Naive B cell (primary cell): ENCODE data around the gene WNK2. TPM values are rescaled to one million over a fixed set of nuclear protein-coding genes. Genes with fewer than 3 reads are reported as not detected.
A peak's percentile ranks its signal among the peaks of the same experiment; 100 is the strongest.

ENCODE experiments used
- ATAC-seq, 2 donors: fragments of 150-1000 bp; cut with Tn5 transposase; 2 replicates each; pipeline ENCODE4 v1.10.0; 2021; ENCODE audit warnings: low read depth in 2 of 2, mild to moderate bottlenecking in 2 of 2, moderate library complexity in 2 of 2
- DNase-seq: peaks from one replicate; pipeline ENCODE4 v3.0.0; 2022
- H3K27ac Mint-ChIP-seq, 6 donors: one replicate each; pipeline ENCODE4 v1.8.0; 2020 to 2022; ENCODE audit warnings: mild to moderate bottlenecking in 6 of 6, mixed read lengths in 6 of 6, moderate library complexity in 5 of 6, inconsistent platforms in 2 of 6
- H3K27me3 Mint-ChIP-seq, 3 donors: one replicate each; pipeline ENCODE4 v1.8.0; 2021 to 2022; ENCODE audit warnings: mixed read lengths in 3 of 3, mild to moderate bottlenecking in 1 of 3
- H3K36me3 Mint-ChIP-seq, 2 donors: one replicate each; pipeline ENCODE4 v1.8.0; 2020 to 2022; ENCODE audit warnings: mixed read lengths in 2 of 2, inconsistent platforms in 1 of 2, mild to moderate bottlenecking in 1 of 2
- H3K4me1 Mint-ChIP-seq, 3 donors: one replicate each; pipeline ENCODE4 v1.8.0; 2020 to 2022; ENCODE audit warnings: mixed read lengths in 3 of 3, inconsistent platforms in 1 of 3, mild to moderate bottlenecking in 1 of 3, moderate library complexity in 1 of 3
- H3K4me3 Mint-ChIP-seq, 8 donors: one replicate each; pipeline ENCODE4 v1.8.0; 2020 to 2022; ENCODE audit warnings: mild to moderate bottlenecking in 8 of 8, mixed read lengths in 8 of 8, moderate library complexity in 8 of 8, inconsistent platforms in 2 of 8
- H3K9me3 Mint-ChIP-seq, 7 donors: one replicate each; pipeline ENCODE4 v1.8.0; 2020 to 2022; ENCODE audit warnings: mixed read lengths in 7 of 7, mild to moderate bottlenecking in 5 of 7, inconsistent platforms in 2 of 7, moderate library complexity in 1 of 7
- polyA plus RNA-seq, 6 donors: library from polyadenylated mRNA; unstranded; fragments of 300-500 nt; fragmentation: Illumina TruSeq; gene quantifications; one replicate each; pipeline ENCODE4 v1.2.3, GENCODE V29; 2021; ENCODE audit warnings: low read depth in 6 of 6

The WNK2 gene
- polyA plus RNA-seq, 6 donors from 2014 or later = not detected

DNA sequence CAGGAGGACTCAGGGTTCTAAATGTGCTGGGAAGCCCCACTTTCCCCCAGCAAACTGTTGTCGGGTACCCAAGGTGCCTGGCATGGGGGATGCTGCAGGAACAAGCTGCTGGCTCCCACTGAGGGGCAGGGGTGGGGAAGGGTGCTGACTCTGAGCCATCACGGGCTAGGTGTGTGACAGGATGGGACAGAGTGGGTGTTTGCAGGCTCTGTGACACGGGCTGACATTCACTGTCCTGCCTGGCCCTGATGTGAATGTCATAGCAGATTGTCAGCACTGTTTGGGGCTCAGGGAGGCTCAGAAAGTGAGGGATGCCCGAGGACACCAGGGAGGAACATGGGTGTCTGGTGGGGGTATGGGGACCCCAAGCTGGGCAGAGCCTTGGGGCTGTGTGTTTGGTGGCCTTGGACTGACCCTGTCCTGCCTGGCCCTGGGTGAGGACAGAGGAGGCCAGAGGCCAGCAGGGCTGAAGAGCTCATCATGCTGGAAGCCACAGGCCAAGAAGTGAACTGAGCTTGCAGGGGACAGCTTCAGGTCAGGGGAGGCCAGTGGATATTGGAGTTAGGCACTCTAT, 20.6 kb downstream of the WNK2 start:
- Mint-ChIP-seq H3K27me3 (peaks cover 0 to 13% (median 10%) of the 10 kb centered on the region in 3 donors), H3K4me3 (no peak overlapping the region), H3K27ac (peak overlapping the region in 1 of 6 donors; percentile 37), H3K9me3 (peaks cover 0 to 6% (median 0%) of the 10 kb centered on the region in 7 donors), H3K4me1 (peaks cover 0 to 12% (median 2%) of the 10 kb centered on the region in 3 donors), H3K36me3 (no peaks in the 10 kb centered on the region)
- DNase-seq (no peak), ATAC-seq (no peak)

- no peaks in the 10 kb centered on the region for H3K36me3 Mint-ChIP-seq
- ATAC-seq = no peak
Measured at GRCh38 chr9:93205045-93205768, 21.3 kb downstream of the WNK2 start.

GRCh38 chr9:93205896-93206575, 22.1 kb downstream of the WNK2 start:
- Mint-ChIP-seq H3K4me3 (no peak overlapping the region), H3K36me3 (no peaks in the 10 kb centered on the region), H3K27me3 (peaks cover 0 to 13% (median 10%) of the 10 kb centered on the region in 3 donors), H3K27ac (no peak overlapping the region), H3K4me1 (peaks cover 0 to 12% (median 2%) of the 10 kb centered on the region in 3 donors), H3K9me3 (peaks cover 0 to 6% (median 0%) of the 10 kb centered on the region in 7 donors)
- ATAC-seq (no peak), DNase-seq (no peak)

More at GRCh38 chr9:93205045-93205768, 21.3 kb downstream of the WNK2 start:
- Mint-ChIP-seq H3K4me1 (peaks cover 0 to 12% (median 2%) of the 10 kb centered on the region in 3 donors), H3K4me3 (no peak overlapping the region), H3K9me3 (peaks cover 0 to 6% (median 0%) of the 10 kb centered on the region in 7 donors), H3K27me3 (peaks cover 0 to 13% (median 10%) of the 10 kb centered on the region in 3 donors), H3K27ac (no peak overlapping the region)
- no peak for DNase-seq

GRCh38 chr9:93206576-93207155, 22.7 kb downstream of the WNK2 start:
- H3K27ac Mint-ChIP-seq = no peak overlapping the region

GRCh38 chr9:93207326-93207814, 23.4 kb downstream of the WNK2 start:
- no peak overlapping the region for H3K27ac Mint-ChIP-seq
- peaks cover 0 to 13% (median 10%) of the 10 kb centered on the region in 3 donors for H3K27me3 Mint-ChIP-seq
- ATAC-seq = no peak
- peaks cover 0 to 12% (median 2%) of the 10 kb centered on the region in 3 donors for H3K4me1 Mint-ChIP-seq
- H3K9me3 Mint-ChIP-seq = peaks cover 0 to 6% (median 0%) of the 10 kb centered on the region in 7 donors
- H3K4me3 Mint-ChIP-seq = no peak overlapping the region
- no peaks in the 10 kb centered on the region for H3K36me3 Mint-ChIP-seq
- DNase-seq = no peak

More at GRCh38 chr9:93206576-93207155, 22.7 kb downstream of the WNK2 start:
- ATAC-seq = no peak
- H3K27me3 Mint-ChIP-seq = peaks cover 0 to 13% (median 10%) of the 10 kb centered on the region in 3 donors
- H3K9me3 Mint-ChIP-seq = peaks cover 0 to 6% (median 0%) of the 10 kb centered on the region in 7 donors
- H3K4me3 Mint-ChIP-seq = no peak overlapping the region
- no peaks in the 10 kb centered on the region for H3K36me3 Mint-ChIP-seq
- DNase-seq = no peak
- peaks cover 0 to 12% (median 2%) of the 10 kb centered on the region in 3 donors for H3K4me1 Mint-ChIP-seq

DNA sequence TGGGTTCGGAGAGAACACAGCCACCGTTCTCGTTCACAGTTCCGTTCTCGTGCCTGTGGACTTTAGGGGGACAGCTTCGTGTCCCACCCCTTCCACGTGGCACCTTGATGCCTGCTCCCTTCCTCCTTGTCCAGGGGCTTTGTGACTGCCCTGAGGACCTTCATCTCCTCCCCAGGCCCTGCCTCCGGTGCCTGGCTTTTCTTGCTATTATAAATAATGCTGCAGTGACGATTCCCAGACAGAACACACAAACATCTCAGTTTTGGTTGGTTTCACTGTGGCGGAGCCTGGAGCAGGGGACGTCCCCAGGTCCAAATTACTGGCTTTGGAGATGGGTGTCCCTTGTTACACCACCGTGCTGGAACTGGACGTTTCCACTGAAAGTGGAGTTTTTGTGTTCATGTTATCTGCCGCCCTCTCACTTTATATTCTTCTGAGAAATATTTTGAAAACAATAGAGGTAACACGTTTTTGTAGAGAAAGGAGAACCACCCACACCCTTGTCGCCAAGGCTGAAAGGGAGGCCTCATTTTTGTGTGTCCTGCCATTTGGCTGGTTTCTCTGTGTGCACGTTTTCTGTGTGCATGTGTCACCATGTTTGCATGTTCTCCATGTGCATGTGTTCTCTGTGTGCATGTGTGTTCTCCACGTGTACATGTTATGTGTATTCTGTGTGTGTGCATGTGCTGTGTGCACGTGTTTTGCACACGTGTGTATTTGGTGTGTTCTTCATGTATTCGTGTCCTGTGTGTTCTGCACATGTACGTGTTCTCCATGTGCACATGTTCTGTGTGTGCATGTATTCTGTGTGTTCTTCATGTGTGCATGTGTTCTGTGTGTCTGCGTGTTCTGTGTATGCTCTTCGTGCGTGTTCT, 24.2 kb downstream of the WNK2 start:
- H3K4me1 Mint-ChIP-seq = peaks cover 0 to 12% (median 2%) of the 10 kb centered on the region in 3 donors
- H3K27ac Mint-ChIP-seq = peak overlapping the region in 1 of 6 donors; percentile 65
- DNase-seq (no peak), ATAC-seq (no peak)
- no peak overlapping the region for H3K4me3 Mint-ChIP-seq
- peaks cover 0 to 6% (median 0%) of the 10 kb centered on the region in 7 donors for H3K9me3 Mint-ChIP-seq
- no peaks in the 10 kb centered on the region for H3K36me3 Mint-ChIP-seq
- peaks cover 0 to 12% (median 7%) of the 10 kb centered on the region in 3 donors for H3K27me3 Mint-ChIP-seq

DNA sequence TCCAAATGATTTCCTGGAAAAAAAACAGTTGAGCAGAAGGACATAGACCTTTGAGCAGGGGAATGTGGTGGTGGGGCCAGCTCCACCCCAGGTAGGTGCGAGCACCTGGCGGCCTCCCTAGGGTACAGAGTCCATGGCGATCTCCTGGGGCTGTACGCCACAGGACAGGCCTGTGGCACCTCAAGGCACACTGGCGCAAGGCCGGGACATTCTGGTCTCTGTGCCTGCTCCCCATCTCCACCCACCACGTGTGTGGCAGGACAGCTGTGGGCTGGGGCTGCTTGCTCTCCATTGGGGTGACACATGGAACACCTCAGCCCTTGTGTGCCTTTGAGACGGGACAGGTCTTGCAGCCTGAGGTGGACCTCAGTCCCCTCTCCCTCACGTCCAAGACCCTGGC, 25.2 kb downstream of the WNK2 start:
- DNase-seq = no peak
- Mint-ChIP-seq H3K9me3 (peaks cover 0 to 6% (median 0%) of the 10 kb centered on the region in 7 donors), H3K4me1 (peaks cover 0 to 9% (median 2%) of the 10 kb centered on the region in 3 donors), H3K27ac (no peak overlapping the region), H3K27me3 (peaks cover 2 to 4% (median 3%) of the 10 kb centered on the region in 3 donors), H3K36me3 (no peaks in the 10 kb centered on the region), H3K4me3 (no peak overlapping the region)
- no peak for ATAC-seq

- Mint-ChIP-seq H3K36me3 (no peaks in the 10 kb centered on the region), H3K27me3 (peaks cover 0 to 4% (median 0%) of the 10 kb centered on the region in 3 donors), H3K4me3 (no peak overlapping the region), H3K9me3 (peaks cover 0 to 6% (median 0%) of the 10 kb centered on the region in 7 donors), H3K27ac (no peak overlapping the region), H3K4me1 (peaks cover 0 to 6% (median 1%) of the 10 kb centered on the region in 3 donors)
- ATAC-seq (no peak), DNase-seq (no peak)
Measured at GRCh38 chr9:93209576-93210323, 25.8 kb downstream of the WNK2 start.

DNA sequence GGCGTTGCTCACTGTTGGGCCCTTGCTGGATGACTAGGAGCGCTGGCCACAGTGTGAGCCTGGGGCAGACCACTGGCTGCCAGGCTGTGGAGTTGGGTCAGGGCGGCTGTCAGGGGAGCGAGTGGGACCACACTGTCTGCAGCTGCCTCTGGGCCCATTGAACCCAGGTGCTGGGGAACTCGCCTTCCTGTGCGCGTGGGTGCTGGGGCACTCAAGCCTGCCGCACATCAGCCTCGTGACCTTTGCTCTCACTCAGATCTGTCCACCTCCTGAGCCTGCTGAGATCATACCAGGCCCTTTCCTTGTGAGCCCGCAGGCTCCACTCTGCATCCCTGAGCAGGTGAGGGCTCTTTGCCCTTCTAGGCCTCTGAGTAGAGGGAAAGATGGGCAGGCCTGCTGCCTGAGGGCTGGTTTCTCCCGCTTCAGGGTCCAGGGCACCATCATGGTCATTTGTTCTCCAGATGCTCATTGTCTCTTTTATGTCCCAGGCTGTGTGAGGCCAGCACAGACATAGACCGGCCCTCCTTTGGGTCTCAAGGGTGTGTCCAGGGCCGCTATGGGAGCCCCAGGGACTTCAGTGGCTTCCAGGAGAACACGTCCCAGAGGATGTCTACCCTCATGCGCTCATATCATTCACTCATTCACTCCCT, 26.5 kb downstream of the WNK2 start:
- no peak for DNase-seq
- peaks cover 0 to 7% (median 3%) of the 10 kb centered on the region in 7 donors for H3K9me3 Mint-ChIP-seq
- no peak overlapping the region for H3K27ac Mint-ChIP-seq
- no peak for ATAC-seq
- peaks cover 0 to 4% (median 0%) of the 10 kb centered on the region in 3 donors for H3K4me1 Mint-ChIP-seq
- peaks cover 2% of the 10 kb centered on the region in 2 donors for H3K36me3 Mint-ChIP-seq
- peaks cover 1 to 6% (median 2%) of the 10 kb centered on the region in 3 donors for H3K27me3 Mint-ChIP-seq
- no peak overlapping the region for H3K4me3 Mint-ChIP-seq

DNA sequence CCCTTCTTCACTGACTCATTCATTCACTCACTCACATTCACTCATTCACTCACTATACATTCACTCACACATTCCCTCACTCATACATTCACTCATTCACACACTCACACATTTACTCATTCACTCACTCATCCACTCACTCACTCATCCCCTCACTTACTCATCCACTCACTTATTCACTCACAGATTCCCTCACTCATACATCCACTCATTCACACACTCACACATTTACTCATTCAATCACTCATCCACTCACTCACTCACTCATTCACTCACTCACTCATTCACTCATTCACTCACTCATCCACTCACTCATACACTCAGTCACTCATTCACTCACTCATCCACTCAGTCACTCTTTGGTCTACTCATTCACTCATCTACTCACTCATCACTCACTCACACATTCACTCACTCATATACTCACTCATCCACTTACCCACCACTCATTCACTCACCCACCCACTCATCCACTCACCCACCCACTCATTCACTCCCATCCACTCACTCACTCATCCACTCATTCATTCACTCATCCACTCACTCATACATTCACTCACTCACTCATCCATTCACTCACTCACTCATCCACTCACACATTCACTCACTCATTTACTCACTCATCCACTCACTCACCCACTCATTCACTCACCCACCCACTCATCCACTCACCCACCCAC, 27.2 kb downstream of the WNK2 start:
- no peak for DNase-seq
- H3K4me3 Mint-ChIP-seq = no peak overlapping the region

DNA sequence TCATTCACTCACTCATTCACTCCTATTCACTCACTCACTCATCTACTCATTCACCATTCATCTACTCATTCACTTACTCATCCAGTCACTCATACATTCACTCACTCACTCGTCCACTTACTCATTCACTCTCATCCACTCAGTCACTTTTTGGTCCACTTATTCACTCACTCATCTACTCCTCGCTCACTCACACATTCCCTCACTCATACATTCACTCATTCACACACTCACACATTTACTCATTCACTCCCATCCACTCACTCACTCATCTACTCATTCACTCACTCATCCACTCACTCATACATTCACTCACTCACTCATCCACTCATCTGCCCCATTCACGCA, 27.7 kb downstream of the WNK2 start:
- H3K36me3 Mint-ChIP-seq = peaks cover 7 to 8% of the 10 kb centered on the region in 2 donors
- no peak for DNase-seq
- peaks cover 0 to 4% (median 0%) of the 10 kb centered on the region in 3 donors for H3K4me1 Mint-ChIP-seq
- H3K9me3 Mint-ChIP-seq = peaks cover 0 to 12% (median 10%) of the 10 kb centered on the region in 7 donors
- H3K27ac Mint-ChIP-seq = no peak overlapping the region
- peaks cover 7 to 11% (median 8%) of the 10 kb centered on the region in 3 donors for H3K27me3 Mint-ChIP-seq
- ATAC-seq = no peak
- H3K4me3 Mint-ChIP-seq = no peak overlapping the region

More for the DNA sequence above, 27.2 kb downstream of the WNK2 start:
- Mint-ChIP-seq H3K27ac (no peak overlapping the region), H3K27me3 (peaks cover 7 to 11% (median 8%) of the 10 kb centered on the region in 3 donors), H3K36me3 (peaks cover 7 to 8% of the 10 kb centered on the region in 2 donors), H3K4me1 (peaks cover 0 to 4% (median 0%) of the 10 kb centered on the region in 3 donors), H3K9me3 (peaks cover 0 to 12% (median 9%) of the 10 kb centered on the region in 7 donors)
- ATAC-seq = no peak
